ENCODE results near the gene CHODL. TPM values are rescaled to one million over a fixed set of nuclear protein-coding genes. Genes with fewer than 3 reads are reported as not detected.

CHODL gene
- total RNA-seq, 1 experiment from 2014 or later = 3.1 TPM

GRCh38 chr21:18222346-18222745, 22.3 kb upstream of the CHODL start:
- no peak for ATAC-seq

More at GRCh38 chr21:18222346-18222745, 22.3 kb upstream of the CHODL start:
- H3K27me3 Mint-ChIP-seq (ENCODE audit: low read depth) = peaks cover 4% of the 10 kb centered on the region; the same call in 1 of the 2 replicates
- H3K27ac Mint-ChIP-seq = no peak overlapping the region
- no peak for TF ChIP-seq ATF3 (CRISPR knock-in tag; conservative IDR thresholded peaks at IDR 0.05)
- no peak for TF ChIP-seq ZBTB43 (CRISPR knock-in tag; IDR thresholded peaks at IDR 0.05)
- TF ChIP-seq SMAD4 (CRISPR knock-in tag; IDR thresholded peaks at IDR 0.05) = no peak
- no peak for TF ChIP-seq JAZF1 (CRISPR knock-in tag; IDR thresholded peaks at IDR 0.05)
- no peak for TF ChIP-seq RELA (CRISPR knock-in tag; IDR thresholded peaks at IDR 0.05; ENCODE audit: borderline replicate concordance)
- no peak for TF ChIP-seq ARID4B (CRISPR knock-in tag; IDR thresholded peaks at IDR 0.05; ENCODE audit: borderline replicate concordance)
- no peak for TF ChIP-seq FOXP4 (CRISPR knock-in tag; IDR thresholded peaks at IDR 0.05)
- no peak for TF ChIP-seq TEAD4 (CRISPR knock-in tag; IDR thresholded peaks at IDR 0.05)
- no peak for TF ChIP-seq ZNF121 (CRISPR knock-in tag; IDR thresholded peaks at IDR 0.05)
- TF ChIP-seq NFYB (CRISPR knock-in tag; conservative IDR thresholded peaks at IDR 0.05; ENCODE audit: low read depth) = no peak
- TF ChIP-seq MYBL2 (CRISPR knock-in tag; IDR thresholded peaks at IDR 0.05) = no peak
- TF ChIP-seq ZNF281 (CRISPR knock-in tag; IDR thresholded peaks at IDR 0.05) = no peak
- TF ChIP-seq AR (CRISPR knock-in tag; IDR thresholded peaks at IDR 0.05) = no peak
- no peak for DNase-seq (ENCODE audit: low spot score)
- peaks cover 11% of the 10 kb centered on the region for H3K4me1 Mint-ChIP-seq
- H3K9me3 Mint-ChIP-seq = peaks cover 50% of the 10 kb centered on the region
- ChIA-PET CTCF (no interaction called here), POLR2A (no interaction called here)
- H3K4me3 Mint-ChIP-seq = no peak overlapping the region
- H3K36me3 Mint-ChIP-seq = peaks cover 37% of the 10 kb centered on the region

Data from WTC11 (cell line).